Thymus (tissue), 11 donors: ENCODE results near the gene PILRB. TPM values are rescaled to one million over a fixed set of nuclear protein-coding genes. Genes with fewer than 3 reads are reported as not detected.
"Not testable (repeated sequence)": the region's sequence is repeated elsewhere in the genome, so short reads cannot be mapped to it uniquely, and the experiment has no call there.

Experiments used
- DNase-seq, 9 donors: peaks; one replicate each; pipeline ENCODE4 v3.0.0-alpha.2; 2013; ENCODE audit warnings: low spot score in 9 of 9, low read depth in 6 of 9, missing footprints in 1 of 9
- H3K27ac ChIP-seq, 2 donors: one replicate each; pipeline ENCODE4 v1.5.1; 2013; ENCODE audit warnings: control low read depth in 1 of 2, low read depth in 1 of 2, low read length in 1 of 2, mild to moderate bottlenecking in 1 of 2, moderate library complexity in 1 of 2
- H3K27me3 ChIP-seq, 2 donors: one replicate each; pipeline ENCODE4 v1.5.1; 2013; ENCODE audit warnings: low read length in 1 of 2; ENCODE audit not compliant: control insufficient read depth in 2 of 2, insufficient read depth in 1 of 2
- H3K36me3 ChIP-seq, 2 donors: one replicate each; pipeline ENCODE4 v1.5.1; 2013; ENCODE audit warnings: low read length in 1 of 2, mild to moderate bottlenecking in 1 of 2, moderate library complexity in 1 of 2; ENCODE audit not compliant: control insufficient read depth in 2 of 2, insufficient read depth in 2 of 2
- H3K4me1 ChIP-seq, 2 donors: one replicate each; pipeline ENCODE4 v1.5.1; 2013; ENCODE audit warnings: low read length in 2 of 2; ENCODE audit not compliant: control insufficient read depth in 2 of 2, insufficient read depth in 2 of 2
- H3K4me3 ChIP-seq, 2 donors: one replicate each; pipeline ENCODE4 v1.5.1; 2013; ENCODE audit warnings: low read length in 2 of 2, control low read depth in 1 of 2, mild to moderate bottlenecking in 1 of 2
- H3K9me3 ChIP-seq, 2 donors: one replicate each; pipeline ENCODE4 v1.5.1; 2013; ENCODE audit warnings: low read length in 1 of 2, mild to moderate bottlenecking in 1 of 2; ENCODE audit not compliant: control insufficient read depth in 2 of 2, insufficient read depth in 1 of 2
- WGBS: extraction: QIAGEN DNeasy Blood & Tissue Kit; methylation state at CpG from one replicate; pipeline ENCODE4 v1.1.7; 2013; 5-methylcytosine and 5-hydroxymethylcytosine counted together
- polyA plus RNA-seq: library from polyadenylated mRNA; stranded (reverse); fragments of 200-250 nt; gene quantifications from one replicate; pipeline ENCODE4 v1.2.3, GENCODE V29; 2013
- total RNA-seq: library from RNA; stranded (reverse); fragments of 120-200 nt; gene quantifications from one replicate; pipeline ENCODE4 v1.2.4, GENCODE V29; 2013
- donor health status: healthy.

Gene PILRB
- total and polyA plus RNA-seq, 2 donors = 19.5 to 128 TPM

DNA sequence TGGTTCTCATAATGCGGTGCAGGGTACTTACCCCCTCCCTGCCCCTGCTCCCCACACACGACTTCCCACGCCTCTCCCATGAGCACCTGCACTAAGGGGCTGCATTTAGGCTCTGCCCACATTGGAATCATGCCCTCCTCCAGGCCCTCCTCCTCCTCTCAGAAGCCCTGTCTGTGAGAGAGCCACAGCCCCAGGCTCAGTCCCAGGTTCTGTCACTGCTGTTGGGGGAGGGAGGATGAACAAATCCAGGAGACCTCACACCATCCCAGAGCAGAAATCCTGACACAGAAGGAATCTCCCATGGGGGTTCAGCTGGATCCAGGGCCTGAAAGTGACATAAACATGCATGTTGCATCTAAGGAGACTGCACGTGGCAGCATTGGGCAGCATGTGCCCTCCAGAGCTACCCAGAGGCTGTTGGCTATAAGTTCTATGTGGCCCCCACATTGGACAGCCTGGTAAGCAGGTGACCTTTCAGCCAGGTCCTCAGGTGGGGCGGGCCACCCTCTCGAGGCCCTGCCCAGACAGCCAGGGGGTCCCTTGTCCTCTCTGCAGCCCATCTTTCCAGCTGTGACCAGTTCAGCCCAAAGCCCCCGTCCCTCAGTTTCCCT is 13.7 kb downstream of the PILRB start:
- H3K27ac ChIP-seq = no peak overlapping the region
- 90% methylated on average over 7 of the region's 7 CpGs for WGBS
- no peak overlapping the region for H3K4me3 ChIP-seq
- peaks cover 0 to 50% of the 10 kb centered on the region in 2 donors for H3K4me1 ChIP-seq
- H3K9me3 ChIP-seq = no peaks in the 10 kb centered on the region
- no peaks in the 10 kb centered on the region for H3K27me3 ChIP-seq
- H3K36me3 ChIP-seq = peaks cover 3 to 19% of the 10 kb centered on the region in 2 donors
- DNase-seq = no peak

DNA sequence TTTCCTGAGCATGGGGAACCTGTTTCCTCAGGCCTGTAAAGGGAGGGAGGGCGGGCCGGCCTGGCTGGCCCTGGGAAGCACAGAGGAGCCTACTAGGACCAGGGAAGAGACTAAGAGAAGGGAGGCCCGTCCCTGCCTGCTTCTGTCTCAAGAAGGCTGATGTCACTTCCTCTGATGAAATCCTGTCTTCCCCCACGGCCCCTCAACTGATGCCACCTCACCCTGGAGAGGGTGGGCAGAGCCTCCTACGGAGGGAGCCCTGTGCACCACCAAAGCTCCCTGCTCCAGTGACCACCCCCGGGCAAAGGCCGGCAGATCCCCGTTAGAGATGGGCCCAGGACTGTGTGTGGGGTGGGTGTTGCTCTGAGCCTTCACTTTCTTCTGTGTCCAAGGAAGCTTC is 14.3 kb downstream of the PILRB start:
- no peaks in the 10 kb centered on the region for H3K9me3 ChIP-seq
- no peak overlapping the region for H3K4me3 ChIP-seq
- peak in 2 of 9 donors; percentile 40 to 58 for DNase-seq
- peaks cover 3 to 14% of the 10 kb centered on the region in 2 donors for H3K36me3 ChIP-seq
- H3K4me1 ChIP-seq = peaks cover 0 to 46% of the 10 kb centered on the region in 2 donors
- H3K27ac ChIP-seq = peak overlapping the region in 1 of 2 donors; percentile 56
- H3K27me3 ChIP-seq = no peaks in the 10 kb centered on the region
- 54% methylated on average over 8 of the region's 8 CpGs for WGBS

DNA sequence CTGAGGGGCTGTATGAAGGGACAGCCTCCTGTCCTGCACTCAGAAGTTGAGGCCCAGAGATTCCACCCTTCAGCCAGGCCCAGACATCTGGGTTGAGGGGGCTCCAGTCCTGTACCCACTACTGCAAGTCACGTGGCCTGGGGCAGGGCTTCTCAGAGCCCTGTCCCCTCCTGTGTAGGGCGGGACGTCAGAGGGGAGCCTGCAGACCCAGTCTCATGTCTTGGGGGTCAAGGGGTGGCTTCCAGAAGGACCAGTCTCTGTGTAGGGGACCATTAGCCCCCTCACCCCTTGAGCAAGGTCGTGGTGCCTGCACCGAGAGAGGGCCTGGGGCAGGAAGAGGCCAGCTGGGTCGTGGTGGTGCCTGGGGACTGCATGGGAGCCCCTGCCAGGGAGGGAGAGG is 14.8 kb downstream of the PILRB start:
- peak overlapping the region in 1 of 2 donors; percentile 56 for H3K27ac ChIP-seq
- H3K4me1 ChIP-seq = peaks cover 0 to 46% of the 10 kb centered on the region in 2 donors
- 84% methylated on average over 6 of the region's 6 CpGs for WGBS
- peaks cover 0 to 9% of the 10 kb centered on the region in 2 donors for H3K36me3 ChIP-seq
- H3K4me3 ChIP-seq = no peak overlapping the region
- DNase-seq = no peak
- no peaks in the 10 kb centered on the region for H3K9me3 ChIP-seq
- no peaks in the 10 kb centered on the region for H3K27me3 ChIP-seq

DNA sequence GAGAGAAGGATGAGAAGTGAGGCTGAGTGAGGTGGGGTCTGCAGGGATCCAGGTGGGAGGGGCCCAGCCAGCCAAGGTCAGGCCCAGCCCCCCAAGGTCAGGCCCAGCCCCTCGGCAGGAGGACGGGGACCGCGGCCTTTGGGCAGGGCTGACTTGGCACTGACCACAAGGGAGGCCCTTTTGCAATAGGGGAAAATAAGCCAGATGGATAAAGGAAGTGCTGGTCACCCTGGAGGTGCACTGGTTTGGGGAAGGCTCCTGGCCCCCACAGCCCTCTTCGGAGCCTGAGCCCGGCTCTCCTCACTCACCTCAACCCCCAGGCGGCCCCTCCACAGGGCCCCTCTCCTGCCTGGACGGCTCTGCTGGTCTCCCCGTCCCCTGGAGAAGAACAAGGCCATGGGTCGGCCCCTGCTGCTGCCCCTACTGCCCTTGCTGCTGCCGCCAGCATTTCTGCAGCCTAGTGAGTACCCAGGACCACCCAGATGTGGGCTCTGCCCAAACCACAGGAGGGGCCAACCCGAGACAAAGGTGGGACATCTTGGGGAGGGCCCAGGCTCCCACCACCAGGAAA is 15.4 kb downstream of the PILRB start, which contains the start of gene PILRA:
PILRA (plus strand) TSS at position 227 of the 571 bp plus-strand sequence; CDS start at position 397, 170 bp downstream.
- no peak for DNase-seq
- H3K9me3 ChIP-seq = no peaks in the 10 kb centered on the region
- H3K27me3 ChIP-seq = no peaks in the 10 kb centered on the region
- 93% methylated on average over 12 of the region's 12 CpGs for WGBS
- H3K4me3 ChIP-seq = no peak within 1 kb of the TSS
- peaks cover 0 to 43% of the 10 kb centered on the region in 2 donors for H3K4me1 ChIP-seq
- H3K27ac ChIP-seq = peak within 1 kb of the TSS in 1 of 2 donors; percentile 56
- H3K36me3 ChIP-seq = peaks cover 0 to 4% of the 10 kb centered on the region in 2 donors

DNA sequence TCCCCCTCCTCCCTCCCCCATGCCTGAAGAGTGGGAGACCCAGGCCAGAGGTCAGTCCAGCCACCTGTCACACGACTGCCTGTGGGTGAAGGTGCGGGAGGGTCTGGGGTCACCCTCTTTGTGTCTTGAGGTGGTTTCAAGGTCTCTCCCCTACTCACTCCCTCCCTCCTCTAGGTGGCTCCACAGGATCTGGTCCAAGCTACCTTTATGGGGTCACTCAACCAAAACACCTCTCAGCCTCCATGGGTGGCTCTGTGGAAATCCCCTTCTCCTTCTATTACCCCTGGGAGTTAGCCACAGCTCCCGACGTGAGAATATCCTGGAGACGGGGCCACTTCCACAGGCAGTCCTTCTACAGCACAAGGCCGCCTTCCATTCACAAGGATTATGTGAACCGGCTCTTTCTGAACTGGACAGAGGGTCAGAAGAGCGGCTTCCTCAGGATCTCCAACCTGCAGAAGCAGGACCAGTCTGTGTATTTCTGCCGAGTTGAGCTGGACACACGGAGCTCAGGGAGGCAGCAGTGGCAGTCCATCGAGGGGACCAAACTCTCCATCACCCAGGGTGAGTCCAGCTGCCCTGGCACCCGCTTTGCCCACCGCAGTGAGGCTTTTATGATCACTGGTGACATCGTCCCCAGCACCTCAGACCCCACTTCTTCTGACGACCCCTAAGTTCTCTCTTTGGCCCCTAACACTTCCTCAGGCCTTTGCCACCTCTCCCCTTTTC is 16.1 kb downstream of the PILRB start:
- H3K27me3 ChIP-seq, H3K36me3 ChIP-seq, H3K27ac ChIP-seq, H3K9me3 ChIP-seq, H3K4me3 ChIP-seq, DNase-seq: not testable (repeated sequence)
- WGBS = 92% methylated on average over 15 of the region's 15 CpGs
- H3K4me1 ChIP-seq = peaks cover 0 to 37% of the 10 kb centered on the region in 2 donors

DNA sequence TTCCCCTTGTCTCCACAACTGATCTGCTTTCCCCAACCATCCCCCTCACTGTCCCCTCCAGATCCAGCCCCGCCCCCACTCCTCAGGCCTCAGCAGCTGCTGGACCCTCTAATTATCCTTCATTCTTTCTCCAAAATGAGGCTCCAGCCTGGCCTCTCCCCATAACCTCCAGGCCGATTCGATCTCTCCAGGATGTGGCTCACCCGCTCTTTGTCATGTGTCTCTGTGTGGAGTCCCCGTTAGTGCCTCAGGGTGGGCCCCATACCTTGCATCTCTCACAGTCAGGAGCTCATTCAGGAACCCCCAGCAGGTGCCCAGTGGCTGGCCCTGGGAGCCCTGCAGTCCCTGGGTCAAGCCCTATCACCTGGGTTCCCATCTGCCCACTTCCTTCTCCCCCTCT is 16.7 kb downstream of the PILRB start:
- Histone ChIP-seq H3K4me3 (no peak overlapping the region), H3K27ac (no peak overlapping the region), H3K36me3 (no peaks in the 10 kb centered on the region), H3K9me3 (no peaks in the 10 kb centered on the region), H3K27me3 (no peaks in the 10 kb centered on the region), H3K4me1 (peaks cover 0 to 32% of the 10 kb centered on the region in 2 donors)
- 70% methylated on average over 5 of the region's 5 CpGs for WGBS
- peak in 1 of 9 donors; percentile 40 for DNase-seq

DNA sequence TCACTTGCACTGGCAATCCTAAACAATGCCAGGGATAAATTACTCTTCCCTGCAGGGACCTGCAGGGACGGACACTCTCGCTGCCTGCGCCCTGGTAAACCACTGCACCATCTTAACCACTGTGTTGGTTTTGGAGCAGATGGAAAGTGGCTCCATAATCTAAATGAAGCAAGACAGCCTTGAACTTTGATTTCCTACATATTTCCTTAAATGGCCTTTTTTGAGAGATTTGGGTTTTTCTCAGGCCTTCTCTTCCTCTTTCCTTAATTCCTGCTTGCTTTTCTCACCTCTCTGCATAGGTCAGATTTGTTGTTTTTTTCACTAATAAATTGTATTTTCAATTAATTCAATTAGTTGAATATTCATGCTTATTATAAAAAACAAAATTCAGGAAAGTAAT is 18.1 kb downstream of the PILRB start:
- Histone ChIP-seq H3K9me3 (no peaks in the 10 kb centered on the region), H3K36me3 (no peaks in the 10 kb centered on the region), H3K4me3 (no peak overlapping the region), H3K4me1 (peaks cover 0 to 32% of the 10 kb centered on the region in 2 donors), H3K27me3 (no peaks in the 10 kb centered on the region), H3K27ac (no peak overlapping the region)
- 98% methylated on average over 3 of the region's 3 CpGs for WGBS
- no peak for DNase-seq

DNA sequence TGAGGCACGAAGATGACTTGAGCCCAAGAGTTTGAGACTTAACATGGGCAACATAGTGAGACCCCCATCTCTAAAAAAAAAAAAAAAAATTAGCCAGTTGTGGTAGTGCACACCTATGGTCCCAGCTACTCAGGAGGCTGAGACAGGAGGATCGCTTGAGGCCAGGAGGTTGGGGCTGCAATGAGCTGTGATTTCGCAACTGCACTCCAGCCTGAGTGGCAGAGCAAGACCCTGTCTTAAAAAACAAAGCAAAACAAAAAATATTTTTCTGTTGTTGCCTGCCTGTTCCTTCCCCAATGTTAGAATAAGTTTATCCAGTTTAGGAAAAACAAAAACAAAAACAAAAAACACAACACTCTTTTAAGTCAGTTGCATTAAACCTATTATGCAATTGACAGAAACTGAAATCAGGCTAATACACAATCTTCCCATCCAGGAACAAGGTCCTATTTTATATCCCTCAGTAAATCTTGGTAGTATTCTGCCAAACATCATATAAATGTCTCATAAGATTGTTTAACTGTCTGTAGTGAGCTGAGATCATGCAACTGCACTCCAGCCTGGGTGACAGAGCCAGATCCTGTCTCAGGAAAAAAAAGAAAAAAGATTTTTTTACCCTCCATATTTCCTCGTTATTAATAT is 20.3 kb downstream of the PILRB start:
- WGBS = 99% methylated on average over 4 of the region's 4 CpGs
- no peak overlapping the region for H3K27ac ChIP-seq
- no peak overlapping the region for H3K4me3 ChIP-seq
- H3K27me3 ChIP-seq = no peaks in the 10 kb centered on the region
- no peaks in the 10 kb centered on the region for H3K9me3 ChIP-seq
- no peak for DNase-seq
- H3K4me1 ChIP-seq = peaks cover 0 to 17% of the 10 kb centered on the region in 2 donors
- no peaks in the 10 kb centered on the region for H3K36me3 ChIP-seq

DNA sequence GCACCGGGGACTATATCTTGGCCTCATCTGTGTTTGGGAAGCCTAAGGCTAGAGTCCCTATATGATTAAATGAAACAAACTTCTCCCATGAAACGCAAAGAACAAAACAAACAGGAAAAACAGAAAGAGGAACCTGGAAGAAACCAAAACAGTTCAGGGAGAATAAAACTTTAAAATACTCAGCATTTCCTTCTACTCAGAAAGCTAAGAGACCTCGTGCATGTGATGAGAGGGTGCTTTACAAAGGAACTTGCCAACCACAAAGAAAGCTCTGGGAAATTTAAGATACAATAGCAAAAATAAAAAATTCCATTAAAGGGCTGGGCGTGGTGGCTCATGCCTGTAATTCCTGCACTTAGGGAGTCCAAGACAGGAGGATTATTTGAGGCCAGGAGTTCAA is 22.3 kb downstream of the PILRB start:
- H3K4me1 ChIP-seq = peaks cover 0 to 2% of the 10 kb centered on the region in 2 donors
- 52% methylated on average over 4 of the region's 4 CpGs for WGBS
- no peak overlapping the region for H3K4me3 ChIP-seq
- H3K27ac ChIP-seq = no peak overlapping the region
- no peaks in the 10 kb centered on the region for H3K9me3 ChIP-seq
- H3K36me3 ChIP-seq = no peaks in the 10 kb centered on the region
- no peak for DNase-seq
- no peaks in the 10 kb centered on the region for H3K27me3 ChIP-seq
